K562 (cell line): Measurements from ENCODE around the gene GFRA1.

Experiments
- NRF1 ChIP-seq, 2 experiments: fragments of 450-650 bp; IDR thresholded peaks in 1 of 2; conservative IDR thresholded peaks in 1 of 2; 2 replicates each; pipeline ENCODE4 v1.6.1; 2014; ENCODE audit warnings: mild to moderate bottlenecking in 2 of 2
- PTTG1 ChIP-seq: fragments of 450-650 bp; IDR thresholded peaks from 2 replicates; pipeline ENCODE4 v1.6.1; 2016; ENCODE audit warnings: low read depth, mild to moderate bottlenecking, missing genetic modification characterization, missing compliant biosample characterization
- TF ChIP-seq, protein P1 (sequence below): sonication (generic); formaldehyde crosslinking; IDR thresholded peaks from 2 replicates; pipeline ENCODE4 v1.8.1; 2022; ENCODE audit warnings: missing genetic modification reagents

DNA sequence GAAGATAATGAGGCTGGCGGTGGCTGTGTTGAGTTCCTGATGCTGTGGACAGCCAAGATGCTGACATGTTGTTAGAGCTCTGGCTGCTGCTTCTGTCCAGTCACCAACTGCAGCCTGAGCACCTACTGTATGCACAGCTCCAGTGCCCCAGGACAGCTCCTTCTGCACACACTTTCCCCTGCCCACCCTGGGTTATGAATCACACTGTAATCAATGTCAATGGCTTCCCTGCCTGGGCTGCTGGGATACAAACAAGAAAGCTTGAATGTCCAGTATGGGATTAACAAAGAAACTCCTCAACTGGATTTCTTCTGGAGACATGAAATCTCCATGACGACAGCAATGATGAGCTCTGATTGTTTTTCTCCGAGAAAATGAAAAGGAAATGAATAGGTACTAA lies 172.0 kb downstream of the GFRA1 start:
- TF ChIP-seq, protein P1, sequence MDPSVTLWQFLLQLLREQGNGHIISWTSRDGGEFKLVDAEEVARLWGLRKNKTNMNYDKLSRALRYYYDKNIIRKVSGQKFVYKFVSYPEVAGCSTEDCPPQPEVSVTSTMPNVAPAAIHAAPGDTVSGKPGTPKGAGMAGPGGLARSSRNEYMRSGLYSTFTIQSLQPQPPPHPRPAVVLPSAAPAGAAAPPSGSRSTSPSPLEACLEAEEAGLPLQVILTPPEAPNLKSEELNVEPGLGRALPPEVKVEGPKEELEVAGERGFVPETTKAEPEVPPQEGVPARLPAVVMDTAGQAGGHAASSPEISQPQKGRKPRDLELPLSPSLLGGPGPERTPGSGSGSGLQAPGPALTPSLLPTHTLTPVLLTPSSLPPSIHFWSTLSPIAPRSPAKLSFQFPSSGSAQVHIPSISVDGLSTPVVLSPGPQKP (CRISPR knock-in tag) = no peak
- TF ChIP-seq PTTG1 (no peak), NRF1 (conservative IDR thresholded peaks at IDR 0.05 in 1 of 2, IDR thresholded peaks at IDR 0.05 in 1 of 2) (no peak)
